ENCODE data around the gene NUP50.

DNA sequence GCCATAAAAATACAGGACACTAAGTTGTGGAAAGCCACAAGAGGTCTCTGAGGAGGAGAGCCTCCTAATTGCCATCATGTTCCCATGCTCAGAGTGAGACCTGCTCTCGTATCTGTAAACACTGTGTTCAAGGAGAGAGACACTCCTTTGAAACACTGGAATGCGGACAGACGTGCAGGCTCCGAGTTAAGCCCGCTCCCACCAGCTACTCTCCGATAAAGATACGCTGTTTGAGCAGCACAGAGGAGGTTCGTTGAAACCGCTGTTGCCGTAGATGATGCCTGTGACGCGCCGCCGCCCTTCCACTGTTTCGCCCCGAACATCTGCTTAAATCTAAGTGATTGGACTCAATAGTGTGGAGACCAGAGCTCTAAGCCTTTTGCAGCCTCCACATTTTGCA, 25.1 kb downstream of the NUP50 start:
- TF ChIP-seq, protein P1, sequence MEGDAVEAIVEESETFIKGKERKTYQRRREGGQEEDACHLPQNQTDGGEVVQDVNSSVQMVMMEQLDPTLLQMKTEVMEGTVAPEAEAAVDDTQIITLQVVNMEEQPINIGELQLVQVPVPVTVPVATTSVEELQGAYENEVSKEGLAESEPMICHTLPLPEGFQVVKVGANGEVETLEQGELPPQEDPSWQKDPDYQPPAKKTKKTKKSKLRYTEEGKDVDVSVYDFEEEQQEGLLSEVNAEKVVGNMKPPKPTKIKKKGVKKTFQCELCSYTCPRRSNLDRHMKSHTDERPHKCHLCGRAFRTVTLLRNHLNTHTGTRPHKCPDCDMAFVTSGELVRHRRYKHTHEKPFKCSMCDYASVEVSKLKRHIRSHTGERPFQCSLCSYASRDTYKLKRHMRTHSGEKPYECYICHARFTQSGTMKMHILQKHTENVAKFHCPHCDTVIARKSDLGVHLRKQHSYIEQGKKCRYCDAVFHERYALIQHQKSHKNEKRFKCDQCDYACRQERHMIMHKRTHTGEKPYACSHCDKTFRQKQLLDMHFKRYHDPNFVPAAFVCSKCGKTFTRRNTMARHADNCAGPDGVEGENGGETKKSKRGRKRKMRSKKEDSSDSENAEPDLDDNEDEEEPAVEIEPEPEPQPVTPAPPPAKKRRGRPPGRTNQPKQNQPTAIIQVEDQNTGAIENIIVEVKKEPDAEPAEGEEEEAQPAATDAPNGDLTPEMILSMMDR (conservative IDR thresholded peaks at IDR 0.05 in 1 of 2, IDR thresholded peaks at IDR 0.05 in 1 of 2; ENCODE audit: low read depth in 1 of 2, low read length in 2 of 2): no peak
- TF ChIP-seq EZH2 (IDR thresholded peaks at IDR 0.05; ENCODE audit: low read length, missing control alignments): no peak

All from fibroblast of lung (primary cell).